ENCODE measurements around the gene SGPP2.

GRCh38 chr2:222490131-222490530 lies 65.8 kb downstream of the SGPP2 start:
- TF ChIP-seq POLR2A (IDR thresholded peaks at IDR 0.05; ENCODE audit: low read depth, low read length) (no peak), CTCF (IDR thresholded peaks at IDR 0.05; ENCODE audit: extremely low read depth in 1 of 2, insufficient read depth in 1 of 2, low read depth in 1 of 2, low read length in 2 of 2) (no peak), EZH2 (IDR thresholded peaks at IDR 0.05; ENCODE audit: borderline replicate concordance, low read depth, low read length, severe bottlenecking) (no peak), MYC (IDR thresholded peaks at IDR 0.05; ENCODE audit: low read depth, low read length) (no peak), POLR2AphosphoS5 (IDR thresholded peaks at IDR 0.05; ENCODE audit: insufficient read depth, low read depth, low read length) (no peak), FOS (IDR thresholded peaks at IDR 0.05; ENCODE audit: borderline replicate concordance, insufficient read depth, low read length) (no peak), GATA2 (IDR thresholded peaks at IDR 0.05; ENCODE audit: insufficient read depth, insufficient read length, low read depth, low read length) (no peak)
- TF ChIP-seq, protein P1, sequence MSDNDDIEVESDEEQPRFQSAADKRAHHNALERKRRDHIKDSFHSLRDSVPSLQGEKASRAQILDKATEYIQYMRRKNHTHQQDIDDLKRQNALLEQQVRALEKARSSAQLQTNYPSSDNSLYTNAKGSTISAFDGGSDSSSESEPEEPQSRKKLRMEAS (IDR thresholded peaks at IDR 0.05; ENCODE audit: insufficient read depth, insufficient read length): no peak
